Measurements from ENCODE around the gene MSX1.

Gene MSX1

GRCh38 chr4:4841156-4841555 is 18.3 kb upstream of the MSX1 start:
- DNase-seq: no peak

DNA sequence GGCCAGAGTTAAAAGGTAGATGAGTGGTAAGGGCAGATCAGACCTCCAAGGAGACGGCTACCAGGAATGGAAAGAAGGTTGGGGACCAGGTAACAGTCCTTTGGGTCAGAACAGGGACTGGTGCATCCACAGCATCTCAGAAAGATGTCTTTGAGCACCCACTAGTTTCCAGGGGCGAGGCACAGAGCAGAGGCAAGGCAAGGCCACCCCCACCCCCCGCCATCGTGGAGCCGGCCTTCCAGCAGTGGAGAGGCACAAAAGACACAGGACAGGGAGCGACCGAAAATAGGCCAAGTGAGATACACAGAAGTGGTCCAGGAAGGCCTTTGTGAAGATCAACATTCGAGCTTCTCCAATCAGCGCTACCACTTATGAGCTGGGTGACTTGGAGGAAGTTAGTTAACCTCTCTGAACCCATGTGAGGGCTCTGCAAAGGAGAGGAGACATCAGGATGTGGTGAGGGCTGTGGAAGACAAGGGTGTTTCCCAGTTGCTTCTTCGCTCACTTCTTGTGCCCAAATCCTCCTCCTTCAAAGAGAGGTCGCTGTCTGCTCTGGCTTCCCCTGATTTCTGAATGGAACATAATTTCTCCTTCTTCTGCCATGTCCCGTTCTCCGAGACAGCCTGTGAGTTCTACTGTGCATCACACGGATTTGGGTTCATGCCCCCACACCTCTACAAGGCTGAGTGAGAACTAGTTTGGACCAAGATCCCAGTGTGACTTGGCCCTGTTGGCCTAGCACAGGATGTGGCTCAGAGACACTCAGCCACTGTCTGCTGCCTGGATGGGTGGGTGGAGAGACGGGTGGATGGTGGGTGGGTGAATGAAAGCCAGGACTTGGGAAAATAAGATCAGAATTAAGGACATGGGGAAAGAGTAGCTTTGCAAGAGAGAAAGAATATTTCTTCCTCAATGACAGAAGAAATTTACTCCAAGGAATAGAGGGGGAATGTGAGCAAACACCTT is 16.7 kb upstream of the MSX1 start:
- no peak for DNase-seq

DNA sequence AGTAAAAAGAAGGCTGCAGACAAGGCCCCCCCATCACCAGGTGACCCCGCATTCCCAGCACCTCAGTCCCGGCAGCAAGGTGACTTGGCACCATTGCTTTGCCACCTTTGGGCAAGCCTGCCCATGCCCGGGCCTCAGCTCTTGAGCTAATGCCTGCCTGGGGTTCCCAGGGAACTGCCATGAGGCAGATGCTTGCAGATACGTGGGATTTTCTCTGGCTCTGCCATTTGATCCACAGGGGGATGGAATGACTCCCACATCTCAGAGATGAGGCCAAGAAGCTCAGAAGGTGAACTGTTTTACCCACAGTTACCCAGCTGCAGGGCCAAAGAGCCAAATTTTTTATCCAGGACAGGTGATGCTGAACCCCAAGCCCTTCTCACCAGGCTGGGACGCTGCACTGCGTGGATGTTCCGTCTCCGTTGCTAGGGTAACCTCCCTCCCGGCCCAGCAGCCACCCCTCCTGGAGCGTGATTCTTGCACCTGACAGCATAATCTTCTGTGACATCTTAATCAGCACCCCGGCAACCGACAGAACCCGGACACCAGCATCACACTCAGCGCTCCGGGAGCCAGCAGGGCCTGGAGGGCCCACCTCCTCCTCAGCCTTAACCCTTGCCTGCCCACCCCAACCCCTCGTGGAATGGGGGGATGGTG is 15.7 kb upstream of the MSX1 start:
- DNase-seq: no peak

DNA sequence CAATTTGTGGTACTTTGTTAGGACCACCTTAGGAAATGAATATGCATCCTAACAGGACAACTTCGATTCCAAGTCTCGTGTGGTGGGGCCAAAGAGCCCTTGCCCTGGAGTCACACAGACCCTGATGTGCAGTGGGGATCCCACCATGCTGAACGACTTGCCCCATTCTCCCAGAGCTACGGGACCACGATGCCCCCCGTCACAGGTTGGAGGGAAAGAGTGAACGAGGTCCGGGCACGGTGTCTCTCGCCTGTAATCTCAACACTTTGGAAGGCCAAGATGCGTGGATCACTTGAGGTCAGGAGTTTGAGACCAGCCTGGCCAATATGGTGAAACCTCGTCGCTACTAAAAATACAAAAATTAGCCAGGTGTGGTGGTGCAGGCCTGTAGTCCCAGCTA is 14.4 kb upstream of the MSX1 start:
- DNase-seq: no peak

DNA sequence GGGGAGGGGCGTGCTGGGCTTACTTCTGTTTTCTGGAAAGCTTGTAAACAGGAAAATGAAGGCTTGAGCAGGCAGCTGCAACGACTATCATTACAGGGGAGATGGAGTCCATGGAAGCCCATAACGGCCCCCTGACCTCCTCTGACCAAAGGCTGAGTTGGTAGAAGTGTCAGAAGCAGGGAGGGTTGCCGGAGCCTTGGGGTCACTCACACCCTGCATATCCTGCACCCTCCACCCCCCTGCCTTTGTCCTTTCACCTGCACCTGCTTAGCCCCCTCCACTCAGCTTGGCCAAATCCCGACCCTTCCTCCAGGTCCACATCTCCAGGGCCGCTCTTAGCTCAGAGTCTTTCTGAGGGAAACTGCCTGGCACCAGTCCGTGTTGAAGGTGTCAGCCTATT is 12.5 kb upstream of the MSX1 start:
- DNase-seq: no peak

DNA sequence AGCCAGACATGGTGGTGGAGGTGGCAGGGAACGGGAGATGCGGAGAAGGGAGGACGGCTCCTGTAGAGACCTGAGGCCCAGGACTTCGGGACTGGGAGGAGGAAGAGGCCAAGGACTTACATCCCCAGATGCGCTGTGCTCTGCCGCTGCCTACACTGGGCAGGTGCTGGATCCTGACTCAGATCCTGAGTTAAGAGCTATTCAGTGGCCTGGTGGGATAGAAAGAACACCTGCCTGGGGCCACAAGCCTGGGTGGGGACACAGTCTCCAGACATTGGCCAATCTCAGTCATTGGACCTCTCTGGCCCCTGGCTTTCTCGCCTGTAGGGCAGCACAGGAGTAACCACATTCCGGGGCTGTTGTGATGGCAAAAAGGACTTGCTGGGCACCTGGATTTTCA is 10.9 kb upstream of the MSX1 start:
- no peak for DNase-seq

DNA sequence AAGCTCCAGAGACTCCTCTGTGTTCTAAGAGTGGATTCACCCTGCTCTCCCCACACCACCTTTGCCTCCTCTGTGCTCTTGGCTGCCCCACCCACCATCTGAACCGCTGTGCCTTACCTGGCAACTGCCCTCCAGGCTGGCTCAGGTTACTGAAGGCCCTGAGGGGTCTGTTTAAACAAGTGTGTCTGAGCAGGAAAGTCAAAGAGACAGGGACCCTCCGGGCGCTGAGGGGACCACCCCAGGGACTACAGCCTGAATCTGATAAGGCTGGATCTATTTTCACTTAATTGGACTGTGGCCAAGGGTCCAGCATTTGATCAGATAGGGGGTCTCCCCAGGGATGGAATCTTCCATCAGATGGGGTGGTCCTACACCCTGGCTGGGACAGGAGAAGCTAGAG is 10.4 kb upstream of the MSX1 start:
- no peak for DNase-seq

- DNase-seq: no peak
Measured at GRCh38 chr4:4849524-4850193, 9.8 kb upstream of the MSX1 start.

GRCh38 chr4:4851081-4851480 is 8.4 kb upstream of the MSX1 start:
- DNase-seq: no peak

- no peak for DNase-seq
Measured at GRCh38 chr4:4851906-4852305, 7.6 kb upstream of the MSX1 start.

DNA sequence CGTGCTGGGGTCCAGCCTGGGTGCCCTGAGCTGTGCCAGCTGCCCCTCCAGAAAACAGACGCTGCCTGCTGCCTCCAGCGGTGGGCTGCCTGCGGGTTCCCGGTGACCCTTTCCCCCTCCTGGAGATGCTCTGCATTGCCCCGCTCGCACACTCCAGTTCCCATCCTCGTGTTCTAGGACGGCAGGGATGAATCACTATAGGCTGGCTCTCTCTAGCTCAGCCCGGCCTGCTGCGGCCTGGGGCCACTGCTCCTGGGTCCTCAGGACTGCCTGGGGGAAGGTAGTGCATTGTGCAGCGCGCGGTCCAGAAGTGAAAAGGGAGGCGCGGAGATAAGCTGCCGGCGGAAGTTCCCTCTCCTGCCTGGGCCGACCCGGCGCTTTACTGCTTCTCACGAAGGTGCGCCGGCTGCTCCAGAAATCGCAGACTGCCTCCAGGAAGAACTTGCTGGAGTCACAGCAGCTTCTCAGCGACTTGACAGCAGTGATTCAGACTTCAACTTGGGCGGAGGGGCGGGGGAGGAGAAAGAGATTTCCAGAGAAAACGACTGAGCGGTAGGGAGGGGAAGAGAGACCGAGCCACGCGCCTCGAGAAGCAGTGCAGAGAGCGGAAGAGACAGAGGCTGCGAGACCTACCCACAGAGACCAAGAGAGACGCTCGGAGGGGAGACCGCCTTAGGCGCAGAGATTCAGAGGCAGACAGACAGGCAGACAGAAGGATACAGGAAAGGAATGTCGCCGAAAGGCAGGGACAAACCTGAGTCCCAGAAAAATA is 6.7 kb upstream of the MSX1 start:
- peak in 1 of 5 donors; percentile 27 for DNase-seq

DNA sequence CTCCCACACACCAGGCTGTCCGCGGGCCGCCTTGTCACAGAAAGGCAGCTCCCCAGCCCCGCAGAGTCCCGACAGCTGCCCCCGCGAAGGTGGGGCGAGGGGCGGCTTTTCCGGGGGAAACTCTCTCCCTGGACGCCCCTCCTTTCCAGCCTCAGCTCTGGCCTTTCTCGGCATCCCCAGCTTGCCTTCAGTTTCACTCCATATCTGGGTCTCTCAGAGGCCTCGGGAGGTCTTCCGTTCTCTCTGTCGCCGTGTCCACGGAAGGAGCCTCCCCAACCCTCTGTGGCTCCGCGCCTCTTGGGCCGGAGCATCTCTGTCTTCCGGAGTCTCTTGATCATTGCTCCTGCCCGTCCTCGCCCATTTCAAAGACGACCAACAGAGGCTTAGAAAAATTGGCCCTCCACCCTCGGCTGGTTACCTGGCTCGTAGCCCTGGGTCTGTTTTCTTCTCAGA is 6.1 kb upstream of the MSX1 start:
- DNase-seq: no peak

- DNase-seq: no peak
Measured at GRCh38 chr4:4853921-4854648, 5.4 kb upstream of the MSX1 start.

DNA sequence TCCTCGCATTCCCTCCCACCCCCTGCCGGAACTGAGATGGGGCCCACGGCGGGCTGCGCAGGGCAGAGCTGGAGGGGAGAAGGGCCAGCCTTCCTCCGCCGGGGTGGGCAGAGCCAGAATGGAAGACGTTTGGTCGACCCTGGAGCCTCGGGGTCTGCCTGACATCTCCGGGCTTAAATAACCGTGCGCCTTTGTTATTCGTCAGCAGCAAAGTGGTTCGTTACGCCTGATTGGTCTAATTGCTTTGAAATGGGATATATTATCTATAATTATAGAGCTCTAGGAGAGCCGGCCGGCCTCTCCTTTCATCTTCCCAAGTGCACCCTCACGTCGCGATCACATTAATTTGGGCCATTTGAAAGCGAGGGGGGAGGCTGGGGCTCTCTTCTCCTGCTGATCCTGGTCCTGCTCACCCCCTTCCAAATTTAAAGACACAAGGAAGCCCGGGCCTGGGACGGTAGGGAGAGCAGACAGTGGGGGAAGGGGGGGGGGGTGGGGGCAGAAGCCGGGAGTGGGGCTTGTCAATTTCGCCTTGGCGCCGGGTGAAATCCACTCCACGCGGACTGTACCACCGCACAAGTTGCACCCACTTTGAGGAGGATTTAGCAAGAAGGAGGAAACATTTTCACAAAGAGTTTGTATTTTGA is 4.7 kb upstream of the MSX1 start:
- no peak for DNase-seq

GRCh38 chr4:4855301-4856070 is 4.0 kb upstream of the MSX1 start:
- DNase-seq: no peak

- no peak for DNase-seq
Measured at GRCh38 chr4:4856071-4857000, 3.1 kb upstream of the MSX1 start.

GRCh38 chr4:4857001-4857808 is 2.3 kb upstream of the MSX1 start:
- DNase-seq: no peak

- no peak for DNase-seq
Measured at GRCh38 chr4:4857809-4858508, 1.5 kb upstream of the MSX1 start.

Data from T-helper 1 cell (primary cell).